Stimulated activated CD8-positive, alpha-beta memory T cell treated with anti-CD3 and anti-CD28 coated beads, Interleukin-4, amount 100 ng/mL, for 48 hours (primary cell): ENCODE results near the gene MSMB.
"Not testable (repeated sequence)": the region's sequence is repeated elsewhere in the genome, so short reads cannot be mapped to it uniquely, and the experiment has no call there.

ENCODE experiments used
- DNase-seq: peaks from one replicate; pipeline ENCODE4 v3.0.0-alpha.2; 2020

The MSMB gene

GRCh38 chr10:46046261-46046660 lies at the start of gene MSMB:
MSMB (minus strand) TSS chr10:46046269; CDS start chr10:46046237, 32 bp downstream.
- no peak for DNase-seq

- no peak for DNase-seq
Observed at GRCh38 chr10:46094931-46095750, 49.1 kb upstream of the MSMB start.

- no peak for DNase-seq
Observed at GRCh38 chr10:46094197-46094500, 48.1 kb upstream of the MSMB start.

GRCh38 chr10:46093316-46094196 lies 47.5 kb upstream of the MSMB start:
- peak; percentile 47 for DNase-seq

GRCh38 chr10:46092524-46093081 lies 46.5 kb upstream of the MSMB start:
- DNase-seq = no peak

GRCh38 chr10:46091828-46092523 lies 45.9 kb upstream of the MSMB start:
- no peak for DNase-seq

GRCh38 chr10:46091080-46091827 lies 45.2 kb upstream of the MSMB start:
- peak; percentile 40 for DNase-seq

- DNase-seq = no peak
Observed at GRCh38 chr10:46090258-46090812, 44.3 kb upstream of the MSMB start.

GRCh38 chr10:46087381-46087780 lies 41.3 kb upstream of the MSMB start:
- DNase-seq = not testable (repeated sequence)

GRCh38 chr10:46084321-46085165 lies 38.5 kb upstream of the MSMB start:
- DNase-seq = no peak

GRCh38 chr10:46080886-46081285 lies 34.8 kb upstream of the MSMB start:
- no peak for DNase-seq

GRCh38 chr10:46079831-46080585 lies 33.9 kb upstream of the MSMB start:
- no peak for DNase-seq

- no peak for DNase-seq
Observed at GRCh38 chr10:46077731-46078413, 31.8 kb upstream of the MSMB start.

- DNase-seq = no peak
Observed at GRCh38 chr10:46077141-46077554, 31.1 kb upstream of the MSMB start.

- no peak for DNase-seq
Observed at GRCh38 chr10:46075869-46076268, 29.8 kb upstream of the MSMB start.

GRCh38 chr10:46074196-46074946 lies 28.3 kb upstream of the MSMB start:
- DNase-seq = no peak

GRCh38 chr10:46073564-46073963 lies 27.5 kb upstream of the MSMB start:
- DNase-seq = no peak

GRCh38 chr10:46070749-46071148 lies 24.7 kb upstream of the MSMB start:
- no peak for DNase-seq
